Measurements from ENCODE around the gene PNMA6A.
"Not testable (repeated sequence)": the region's sequence is repeated elsewhere in the genome, so short reads cannot be mapped to it uniquely, and the experiment has no call there.

PNMA6A gene

GRCh38 chrX:153071909-153072583 is at the start of gene PNMA6A:
Gene PNMA6A (plus strand): TSS chrX:153072454. CDS start chrX:153073063, 609 bp downstream.
- not testable (repeated sequence) for DNase-seq

DNA sequence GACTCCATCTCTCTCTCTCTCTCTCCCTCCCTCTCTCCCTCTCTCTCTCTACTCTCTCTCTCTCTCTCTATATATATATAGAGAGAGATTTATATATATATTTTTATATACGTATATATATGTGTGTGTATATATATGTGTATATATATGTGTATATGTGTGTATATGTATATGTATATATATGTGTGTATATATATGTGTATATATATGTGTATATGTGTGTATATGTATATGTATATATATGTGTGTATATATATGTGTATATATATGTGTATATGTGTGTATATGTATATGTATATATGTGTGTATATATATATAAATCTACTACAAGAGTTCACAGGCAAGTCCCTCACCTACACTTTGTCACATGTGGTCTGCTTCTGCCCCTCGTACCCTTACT is 45.8 kb upstream of the PNMA6A start:
- not testable (repeated sequence) for DNase-seq

- DNase-seq = not testable (repeated sequence)
Measured at GRCh38 chrX:153028487-153028886, 43.8 kb upstream of the PNMA6A start.

- no peak for DNase-seq
Measured at GRCh38 chrX:153029162-153029561, 43.1 kb upstream of the PNMA6A start.

DNA sequence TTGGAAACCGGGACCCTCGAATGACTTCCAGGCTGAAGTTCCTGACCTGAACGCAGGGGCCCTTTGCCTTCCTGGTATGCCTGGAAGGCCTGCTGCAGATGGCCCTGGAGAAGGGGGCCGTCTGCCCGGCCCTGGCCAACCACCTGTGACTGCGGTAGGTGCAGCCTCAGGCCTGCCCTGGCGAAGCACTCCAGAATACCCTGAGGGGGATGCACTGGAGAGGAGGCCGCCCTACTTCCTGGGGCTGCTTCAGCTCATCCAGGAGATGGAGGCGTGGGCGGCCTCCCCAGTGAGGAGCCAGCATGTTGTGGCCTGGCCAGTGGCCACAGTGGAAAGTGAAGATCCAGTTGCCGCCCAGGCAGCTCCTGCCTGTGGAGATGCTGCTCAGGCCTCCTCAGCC is 42.4 kb upstream of the PNMA6A start:
- no peak for DNase-seq

GRCh38 chrX:153030801-153031200 is 41.5 kb upstream of the PNMA6A start:
- DNase-seq = no peak

DNA sequence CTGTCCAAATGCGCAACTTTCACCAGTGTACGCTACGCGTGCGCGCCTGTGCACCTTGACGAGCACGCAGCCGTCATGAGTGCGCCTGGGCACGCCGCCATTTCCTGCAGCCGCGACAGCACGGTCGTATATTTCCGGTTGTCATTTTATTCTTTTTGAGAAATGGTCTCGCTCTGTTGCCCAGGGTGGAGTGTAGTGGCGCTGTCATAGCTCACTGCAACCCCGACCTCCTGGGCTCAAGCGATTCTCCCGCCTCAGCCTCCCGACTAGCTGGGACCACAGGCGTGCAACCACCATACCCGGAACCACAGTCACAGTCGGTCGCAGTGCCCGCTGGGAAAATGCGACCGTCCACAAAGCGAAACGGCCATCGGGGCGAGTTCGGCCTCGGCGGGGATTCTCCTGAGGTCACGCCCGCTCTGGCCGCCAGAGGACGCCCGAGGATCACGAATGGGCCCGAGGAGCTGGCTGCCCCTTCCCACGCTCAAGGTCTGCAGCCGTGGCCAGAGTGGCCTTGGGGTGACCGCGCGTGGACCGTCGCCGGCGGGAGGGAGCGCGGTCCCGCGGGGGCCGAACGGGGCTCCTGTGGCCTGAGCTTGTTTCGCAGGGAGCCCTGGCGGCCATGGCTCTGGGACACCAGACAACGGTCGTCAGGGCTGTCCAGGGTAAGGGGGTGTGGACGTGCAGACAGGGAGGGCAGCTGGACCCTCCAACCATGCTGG is 39.7 kb upstream of the PNMA6A start:
- peak; percentile 79 for DNase-seq

DNA sequence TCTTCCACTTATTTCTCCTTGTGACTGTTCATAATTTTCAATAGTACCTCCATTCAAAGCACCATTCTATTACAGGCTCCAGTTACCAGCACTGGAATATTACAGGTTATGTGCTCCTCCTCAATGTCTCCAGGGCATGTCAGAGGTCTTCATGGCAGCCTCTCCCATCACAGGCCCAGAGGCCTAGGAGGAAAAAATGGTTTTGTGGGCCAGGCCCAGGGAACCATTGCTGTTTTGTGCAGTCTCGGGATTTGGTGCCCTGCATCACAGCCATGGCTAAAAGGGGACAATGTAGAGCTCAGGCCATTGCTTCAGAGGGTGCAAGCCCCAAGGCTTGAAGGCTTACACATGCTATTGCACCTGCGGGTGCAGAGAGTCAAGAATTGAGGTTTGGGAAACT is 23.2 kb upstream of the PNMA6A start:
- no peak for DNase-seq

DNA sequence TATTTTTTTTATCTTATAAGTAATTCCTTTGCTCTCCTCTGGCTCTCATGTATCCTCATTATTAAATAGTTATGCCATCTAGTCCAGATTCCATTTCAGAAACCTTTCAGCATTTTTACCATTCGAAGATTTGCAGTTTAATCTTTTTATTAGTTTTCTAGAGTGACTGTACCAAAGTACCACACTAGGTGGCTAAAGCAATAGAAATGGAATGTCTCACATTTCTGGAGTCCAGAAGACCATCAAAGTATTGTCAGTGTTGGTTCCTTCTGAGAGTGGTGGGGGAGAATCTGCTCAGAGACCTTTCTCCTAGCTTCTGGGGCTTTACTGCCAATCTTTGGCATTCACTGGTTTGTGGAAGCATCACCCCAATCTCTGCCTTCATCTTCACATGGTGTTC is 19.7 kb upstream of the PNMA6A start:
- DNase-seq = no peak

- DNase-seq = peak; percentile 36
Measured at GRCh38 chrX:153055871-153056749, 16.1 kb upstream of the PNMA6A start, which contains the start of gene PNMA3. Gene PNMA3 (plus strand): TSS chrX:153056470. CDS start chrX:153057056, 586 bp downstream.

- DNase-seq = no peak
Measured at GRCh38 chrX:153057281-153057680, 15.0 kb upstream of the PNMA6A start.

DNA sequence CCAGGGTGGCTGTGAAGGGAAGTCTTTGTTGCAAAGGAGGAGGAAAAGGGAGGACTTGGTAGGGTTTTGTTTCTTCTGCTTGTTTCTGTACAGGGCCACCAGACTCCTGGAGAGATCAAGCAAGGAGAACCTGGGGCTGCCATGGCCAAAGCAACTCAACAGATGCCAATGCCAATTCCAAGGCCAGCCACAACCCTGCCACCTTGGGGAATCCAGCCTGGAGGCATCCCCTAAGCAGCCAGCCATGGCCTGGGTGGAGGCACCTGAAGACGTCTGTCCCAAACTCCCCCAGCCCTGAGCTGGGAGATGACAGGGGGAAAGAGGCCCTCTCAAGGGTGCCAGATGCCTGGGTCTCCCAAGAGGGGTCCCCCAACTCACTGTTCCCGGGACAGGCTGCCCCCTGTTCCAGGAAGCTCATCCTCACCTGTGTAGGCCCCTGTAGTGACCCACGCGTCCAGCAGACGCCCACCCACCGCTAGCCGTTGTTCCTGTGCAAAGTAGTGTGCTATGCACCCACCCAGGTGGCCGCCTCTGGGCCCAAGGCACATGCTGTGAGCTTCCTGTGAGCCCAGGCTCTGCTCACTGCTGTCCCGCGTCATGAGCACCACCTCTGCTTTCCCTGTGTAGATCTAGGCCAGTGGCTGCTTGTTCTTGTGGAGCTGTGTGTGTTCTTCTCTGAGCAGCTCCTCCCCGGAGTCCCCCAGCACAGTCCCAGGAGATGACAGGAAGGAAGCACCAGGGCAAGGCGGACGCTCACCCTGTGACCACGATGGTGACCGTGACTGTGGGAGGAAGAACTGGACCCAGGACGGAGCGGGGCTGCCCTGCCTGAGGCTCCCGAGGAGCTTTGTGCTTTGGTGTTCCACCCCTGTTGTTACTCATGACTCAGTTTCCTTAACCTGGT is 12.8 kb upstream of the PNMA6A start:
- DNase-seq = no peak

- no peak for DNase-seq
Measured at GRCh38 chrX:153060095-153060445, 12.2 kb upstream of the PNMA6A start.

GRCh38 chrX:153061732-153062131 is 10.5 kb upstream of the PNMA6A start:
- DNase-seq = peak; percentile 12

DNA sequence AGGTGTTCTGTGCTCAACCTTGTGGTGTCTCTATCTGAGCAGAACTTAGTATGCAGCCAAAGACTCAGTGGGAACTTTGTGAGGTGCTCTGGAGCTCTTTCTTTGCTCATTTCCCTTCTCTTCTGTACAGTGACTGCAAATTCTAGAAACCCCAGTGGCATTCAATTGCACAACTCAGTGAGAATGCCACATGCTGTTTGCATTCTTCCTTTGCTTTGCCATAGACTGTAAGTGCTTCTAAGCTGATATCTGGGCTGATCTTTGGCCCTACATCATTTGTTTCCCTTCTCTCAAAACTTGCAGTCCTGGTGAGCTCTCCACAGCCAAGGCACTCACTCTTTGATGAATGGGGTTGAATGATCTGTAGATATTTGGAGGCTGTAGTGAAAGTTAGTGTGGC is 8.9 kb upstream of the PNMA6A start:
- no peak for DNase-seq

DNA sequence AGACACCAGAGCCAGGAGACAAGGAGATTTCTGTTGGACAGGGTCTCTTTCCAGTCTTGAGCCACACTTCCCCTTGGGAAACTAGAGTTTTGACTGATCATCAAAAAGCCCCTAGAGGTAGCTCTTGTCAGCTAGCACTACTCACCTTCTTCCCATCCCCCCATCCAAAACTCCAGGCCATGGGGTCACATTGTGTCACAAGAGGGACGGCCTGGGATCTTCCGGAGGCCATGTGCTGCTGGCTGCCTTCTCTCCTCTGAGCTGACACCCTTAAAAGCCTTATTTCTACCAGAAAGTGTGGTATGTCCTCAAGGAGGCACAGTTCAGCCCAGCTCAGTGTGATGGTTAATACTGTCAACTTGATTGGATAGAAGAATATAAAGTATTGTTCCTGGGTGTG is 8.2 kb upstream of the PNMA6A start:
- DNase-seq = no peak

GRCh38 chrX:153065389-153065788 is 6.9 kb upstream of the PNMA6A start:
- no peak for DNase-seq

GRCh38 chrX:153066402-153066801 is 5.9 kb upstream of the PNMA6A start:
- not testable (repeated sequence) for DNase-seq

DNA sequence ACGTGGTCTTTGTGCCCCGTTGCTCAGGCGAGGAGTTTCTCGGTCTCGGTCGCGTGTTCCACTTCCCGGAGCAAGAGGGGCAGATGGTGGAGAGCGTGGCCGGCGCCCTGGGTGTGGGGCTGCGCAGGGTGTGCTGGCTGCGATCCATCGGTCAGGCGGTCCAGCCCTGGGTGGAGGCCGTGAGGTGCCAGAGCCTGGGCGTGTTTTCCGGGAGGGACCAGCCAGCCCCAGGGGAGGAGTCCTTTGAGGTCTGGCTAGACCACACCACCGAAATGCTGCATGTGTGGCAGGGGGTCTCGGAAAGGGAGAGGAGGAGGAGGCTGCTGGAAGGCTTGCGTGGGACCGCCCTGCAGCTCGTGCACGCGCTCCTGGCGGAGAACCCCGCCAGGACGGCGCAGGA is 1.1 kb downstream of the PNMA6A start:
- DNase-seq = not testable (repeated sequence)

DNA sequence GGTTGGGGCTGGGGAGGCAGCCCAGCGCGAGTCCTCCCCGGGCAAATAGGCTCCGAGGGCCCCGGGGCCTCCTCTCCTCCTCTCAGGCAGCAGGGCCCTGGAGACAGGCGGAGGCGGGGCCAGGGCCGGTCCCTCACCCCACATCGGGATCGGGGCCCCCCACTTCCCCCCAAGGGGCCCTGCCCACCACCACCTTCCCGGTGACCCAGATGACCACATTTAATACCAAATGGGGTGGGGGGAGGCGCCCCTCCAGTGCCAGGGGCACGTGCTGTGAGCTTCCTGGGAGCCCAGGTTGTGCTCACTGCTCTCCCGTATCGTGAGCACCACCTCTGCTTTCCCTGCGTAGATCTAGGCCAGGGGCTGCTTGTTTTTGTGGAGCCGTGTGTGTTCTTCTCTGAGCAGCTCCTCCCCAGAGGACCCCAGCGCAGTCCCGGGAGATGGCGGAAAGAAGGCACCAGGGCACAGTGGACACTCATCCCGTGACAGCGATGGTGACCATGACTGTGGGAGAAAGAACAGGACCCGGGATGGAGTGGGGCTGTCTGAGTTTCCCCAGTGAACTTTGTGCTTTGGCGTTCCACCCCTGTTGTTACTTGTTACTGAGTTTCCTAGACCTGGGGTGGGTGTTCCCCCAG is 2.1 kb downstream of the PNMA6A start:
- no peak for DNase-seq

- DNase-seq = no peak
Measured at GRCh38 chrX:153074935-153075334, 2.7 kb downstream of the PNMA6A start.

DNA sequence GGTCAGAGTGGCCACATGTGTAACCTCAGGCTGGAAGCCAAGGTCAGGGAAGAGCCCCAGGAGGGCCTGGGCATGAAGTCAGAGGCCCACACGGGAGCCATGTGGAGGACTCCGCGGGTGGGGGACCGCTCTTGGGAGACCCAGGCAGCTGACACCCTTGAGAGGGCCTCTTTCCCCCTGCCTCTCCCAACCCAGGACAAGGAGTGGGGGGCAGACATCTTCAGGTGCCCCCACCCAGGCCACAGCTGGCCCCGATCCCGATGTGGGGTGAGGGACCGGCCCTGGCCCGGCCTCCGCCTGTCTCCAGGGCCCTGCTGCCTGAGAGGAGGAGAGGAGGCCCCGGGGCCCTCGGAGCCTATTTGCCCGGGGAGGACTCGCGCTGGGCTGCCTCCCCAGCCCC is 3.1 kb downstream of the PNMA6A start:
- DNase-seq = no peak
